ENCODE results near the gene S100A4.

The S100A4 gene

DNA sequence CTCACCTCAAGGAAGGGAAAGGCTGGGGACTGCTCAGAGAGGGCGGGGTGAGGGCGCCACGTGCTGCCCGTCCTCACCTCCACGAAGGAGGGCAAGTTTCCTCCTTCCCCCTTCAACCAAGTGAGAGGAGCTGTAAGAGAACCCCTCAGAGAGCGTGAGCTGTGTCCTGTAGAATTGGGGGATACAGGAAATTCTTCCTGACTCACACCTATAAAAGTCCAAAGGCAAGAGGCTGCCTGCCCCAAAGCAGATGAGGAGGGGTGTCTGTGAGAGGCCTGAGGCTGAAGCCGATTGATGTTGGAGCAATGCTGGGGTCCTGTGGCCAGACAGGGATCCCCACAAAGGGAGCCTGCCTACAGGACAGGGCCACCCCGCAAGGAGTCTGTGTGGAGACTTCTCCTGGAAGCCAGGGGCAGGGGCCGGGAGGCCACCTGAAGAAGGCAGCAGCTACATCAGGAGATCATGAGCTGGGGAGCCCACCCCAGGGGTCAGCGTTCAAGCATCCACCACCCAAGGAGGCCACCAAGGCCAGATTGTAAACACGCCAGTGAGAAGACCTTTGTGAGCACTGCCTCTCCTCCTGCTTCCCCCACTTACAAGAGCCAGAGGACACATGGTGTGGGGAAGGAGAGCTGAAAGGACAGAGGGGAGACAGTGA, 37.6 kb downstream of the S100A4 start:
- no peak for DNase-seq (ENCODE audit: low read depth in 2 of 2)

DNA sequence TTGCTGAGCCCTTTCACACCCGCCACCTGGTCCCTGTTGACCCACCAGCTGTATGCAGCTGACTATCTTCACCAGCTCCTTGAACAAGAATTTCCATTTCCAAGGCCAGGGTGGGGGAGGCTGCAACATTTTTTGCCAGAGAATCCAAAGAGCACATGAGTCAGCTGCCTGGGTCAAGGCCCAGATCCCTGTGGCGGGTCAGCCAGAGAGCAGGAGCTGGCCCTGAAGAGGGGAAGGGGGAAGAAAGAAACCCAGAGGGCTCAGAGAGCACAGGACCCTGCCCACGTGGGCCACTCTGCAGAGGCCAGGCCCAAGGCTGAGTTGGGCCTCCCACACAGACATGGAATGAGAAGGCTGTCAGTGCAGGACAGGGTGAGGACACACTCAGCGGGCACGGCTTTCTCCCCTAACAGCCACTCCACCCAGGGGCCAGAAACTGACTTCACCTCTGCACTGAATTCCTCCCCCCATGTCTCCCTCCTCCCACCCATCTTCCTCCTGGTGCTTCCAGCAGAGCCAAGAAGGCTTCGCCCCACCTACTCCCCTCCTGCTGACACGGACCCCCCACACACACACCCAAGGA, 38.7 kb downstream of the S100A4 start:
- DNase-seq (ENCODE audit: low read depth in 2 of 2) = no peak

DNA sequence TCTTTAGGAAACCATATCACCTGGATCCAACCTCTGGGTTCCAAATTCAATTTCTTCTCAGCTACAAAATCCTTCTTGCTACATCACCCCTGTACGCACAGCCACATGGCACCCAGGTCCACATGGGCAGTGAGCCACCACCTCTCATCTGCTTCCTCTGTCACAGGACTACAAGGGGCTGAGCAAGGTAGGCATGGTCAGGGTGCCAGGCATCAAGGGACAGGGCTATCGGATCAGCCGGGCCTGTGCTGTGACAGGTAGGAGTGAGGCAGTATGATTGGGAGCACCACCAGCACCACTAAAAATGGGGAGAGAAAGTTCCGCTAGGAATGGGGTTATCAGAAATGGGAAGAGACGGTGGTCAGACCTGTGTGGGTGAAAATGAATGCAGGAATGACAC, 39.2 kb downstream of the S100A4 start:
- no peak for DNase-seq (ENCODE audit: low read depth in 2 of 2)

DNA sequence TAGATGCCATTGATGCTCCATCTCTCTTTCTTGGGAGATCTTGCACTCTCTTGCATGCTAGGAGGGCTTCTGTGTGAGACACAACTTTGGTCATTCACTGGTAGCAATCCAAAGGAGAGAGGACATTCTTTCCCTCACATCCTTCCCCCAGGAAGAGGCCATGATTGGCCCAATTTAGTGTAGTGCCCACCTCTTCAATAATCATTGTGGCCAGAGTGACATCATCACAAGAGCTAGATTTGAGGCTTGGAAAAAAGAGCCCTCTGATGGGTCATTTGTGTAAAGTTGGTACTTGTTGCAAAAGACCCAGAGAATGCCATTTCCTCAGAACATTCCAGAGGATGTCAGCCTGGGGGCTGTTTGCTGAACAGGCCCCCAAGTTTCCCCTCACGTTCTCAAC, 40.0 kb downstream of the S100A4 start:
- DNase-seq (ENCODE audit: low read depth in 2 of 2) = no peak

DNA sequence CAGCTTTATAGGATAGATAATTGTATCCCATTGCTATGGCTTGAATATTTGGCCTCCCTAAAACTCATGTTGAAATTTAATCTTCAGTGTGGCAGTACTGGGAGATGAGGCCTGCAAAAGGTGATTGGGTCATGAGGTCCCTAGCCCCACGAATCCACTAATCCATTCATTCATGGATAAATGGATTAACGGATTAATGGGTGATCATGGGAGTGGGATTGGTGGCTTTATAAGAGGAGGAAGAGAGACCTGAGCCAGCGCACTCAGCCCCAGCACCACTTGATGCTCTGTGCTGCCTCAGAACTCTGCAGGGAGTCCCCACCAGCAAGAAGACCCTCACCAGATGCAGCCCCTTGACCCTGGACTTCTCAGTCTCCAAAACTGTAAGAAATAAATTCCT, 41.8 kb downstream of the S100A4 start:
- DNase-seq (ENCODE audit: low read depth in 2 of 2) = no peak

DNA sequence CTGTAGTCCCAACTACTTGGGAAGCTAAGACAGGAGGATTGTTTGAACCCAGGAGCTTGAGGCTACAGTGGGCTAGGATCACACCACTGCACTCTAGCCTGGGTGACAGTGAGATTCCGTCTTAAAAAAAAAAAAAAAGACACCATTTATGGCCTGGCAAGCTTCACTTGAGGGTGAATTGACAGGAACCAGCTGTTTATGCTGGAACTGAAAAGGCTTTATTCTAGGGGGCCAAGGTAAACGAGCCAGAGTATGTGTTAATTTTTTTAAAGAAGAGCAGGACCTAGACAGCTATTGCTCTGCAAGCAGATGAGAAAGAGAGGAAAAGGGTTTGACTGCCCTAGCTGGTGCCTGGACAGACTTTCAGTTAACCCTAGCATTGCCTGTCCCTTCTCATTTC, 46.9 kb downstream of the S100A4 start:
- DNase-seq (ENCODE audit: low read depth in 2 of 2) = no peak

DNA sequence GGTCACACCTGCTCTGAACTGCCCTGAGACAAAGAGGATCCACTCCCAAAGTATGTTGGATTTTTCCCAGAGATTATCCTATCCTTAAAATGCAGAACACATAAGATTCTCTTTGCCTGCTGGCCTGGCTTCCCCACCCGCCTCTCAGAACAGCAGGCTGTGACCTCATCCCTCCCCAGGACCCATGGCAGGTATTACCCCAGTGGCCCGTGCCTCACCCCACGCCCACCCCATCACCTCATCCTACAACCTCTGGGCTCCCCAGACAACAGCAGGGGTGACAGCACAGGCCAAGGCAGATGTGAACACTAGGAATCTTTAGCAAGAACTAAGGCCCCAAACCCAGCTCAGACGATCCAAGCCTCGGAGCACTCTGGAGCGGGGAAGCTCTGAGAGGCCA, 50.1 kb downstream of the S100A4 start:
- DNase-seq (ENCODE audit: low read depth in 2 of 2) = no peak

DNA sequence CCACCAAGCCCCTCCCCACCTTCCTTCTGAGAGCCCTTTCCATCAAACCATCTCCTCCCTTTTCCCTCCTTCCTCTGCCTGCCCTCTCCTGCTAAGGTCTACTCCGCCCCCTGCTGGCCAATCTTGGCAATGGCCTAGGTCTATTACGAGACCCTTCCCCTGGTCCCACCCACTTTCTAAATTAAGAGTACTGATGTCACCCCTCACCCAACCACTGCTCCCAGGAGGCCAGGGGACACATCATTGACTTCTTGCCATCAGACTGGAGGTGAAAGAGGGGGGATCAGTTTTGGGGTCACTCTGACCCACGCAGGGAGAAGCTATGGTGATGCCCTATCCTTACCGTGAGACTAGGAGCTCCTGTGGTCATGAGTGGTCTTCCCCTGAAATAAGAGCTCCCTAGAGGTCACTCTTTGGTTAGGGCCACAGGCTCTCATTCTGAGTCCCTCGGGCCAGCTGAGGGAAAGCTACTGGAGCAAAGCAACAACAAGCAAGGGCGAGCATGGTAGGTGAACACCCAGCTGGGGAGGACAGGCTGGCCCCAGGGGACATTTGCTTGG, 50.5 kb downstream of the S100A4 start:
- DNase-seq (ENCODE audit: low read depth in 2 of 2) = peak; percentile 67 to 82

All from activated CD4-positive, alpha-beta T cell treated with anti-CD3 and anti-CD28 coated beads for 24 hours (primary cell).